ENCODE measurements around the gene PACSIN1. TPM values are rescaled to one million over a fixed set of nuclear protein-coding genes. Genes with fewer than 3 reads are reported as not detected.

Gene PACSIN1
- total and polyA plus RNA-seq, 10 of the 15 experiments (the other 5 are each of a cell fraction or from before 2014, with no cell fraction given) = 0.50 to 9.4 (median 2.8) TPM

DNA sequence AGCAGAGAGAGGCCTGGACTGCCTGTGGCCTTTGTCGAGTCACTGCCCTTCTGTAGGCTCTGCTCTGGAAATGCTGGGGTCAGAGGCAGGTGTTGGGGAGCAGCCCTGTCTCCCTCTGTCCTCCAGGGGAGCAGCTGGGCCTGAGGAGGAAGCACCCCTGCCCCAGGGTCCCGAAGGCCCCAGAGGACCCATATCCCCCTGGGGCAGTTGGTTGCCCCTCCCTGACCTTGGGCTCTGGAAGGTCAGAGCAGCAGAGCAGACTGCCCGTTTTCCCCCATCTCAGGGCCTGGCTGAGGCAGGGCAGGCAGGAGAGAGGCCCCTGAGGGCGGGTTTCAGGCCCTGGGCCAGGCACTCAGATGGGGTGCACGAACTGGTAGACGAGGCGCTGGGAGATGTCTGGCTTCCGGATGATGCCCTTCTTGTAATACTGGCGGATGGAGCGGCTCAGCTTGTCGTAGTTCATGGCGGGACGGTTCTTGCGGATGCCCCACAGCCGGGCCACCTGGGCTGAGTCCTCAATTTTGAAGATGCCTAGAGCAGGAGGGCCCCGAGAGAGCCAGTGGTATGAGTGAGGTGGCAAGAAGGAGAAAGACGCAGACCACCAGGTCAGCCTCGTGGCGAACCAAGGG is 72.2 kb downstream of the PACSIN1 start:
- Histone ChIP-seq H2AFZ (ENCODE audit: control insufficient read depth, low read depth, low read length) (no peak overlapping the region), H3K79me2 (ENCODE audit: control insufficient read depth, insufficient read depth, low read length) (no peaks in the 10 kb centered on the region), H3K27ac (ENCODE audit: control insufficient read depth, insufficient read depth) (no peak overlapping the region), H3K4me3 (no peak overlapping the region), H3K9ac (ENCODE audit: control insufficient read depth, insufficient read depth, low read length) (no peak overlapping the region), H3K4me1 (ENCODE audit: control insufficient read depth, insufficient read depth, low read length) (no peaks in the 10 kb centered on the region), H4K20me1 (ENCODE audit: control insufficient read depth, insufficient read depth) (no peaks in the 10 kb centered on the region), H3K36me3 (ENCODE audit: control insufficient read depth in 2 of 2, insufficient read depth in 2 of 2, low read length in 1 of 2) (no peaks in the 10 kb centered on the region), H3K4me2 (ENCODE audit: control insufficient read depth, insufficient read depth) (no peak overlapping the region), H3K9me3 (replicated peaks; ENCODE audit: control insufficient read depth, insufficient read depth, low read length) (no peaks in the 10 kb centered on the region), H3K27me3 (replicated peaks in 1 of 2; ENCODE audit: control insufficient read depth in 2 of 2, insufficient read depth in 2 of 2, low read length in 1 of 2) (no peaks in the 10 kb centered on the region; a peak in 1 of 4 replicates)
- intact Hi-C loops (cut with micrococcal nuclease; ENCODE audit: unreplicated experiment) = no loop called here
- DNase-seq (ENCODE audit: low read depth, low spot score) (no peak), FAIRE-seq (no peak), ATAC-seq (no peak)
- no peak for TF ChIP-seq TBL1XR1 (IDR thresholded peaks at IDR 0.05; ENCODE audit: low read depth, low read length)
- TF ChIP-seq MYC (IDR thresholded peaks at IDR 0.05; ENCODE audit: insufficient read depth, insufficient read length, insufficient replicate concordance, low read length, severe bottlenecking) = no peak
- TF ChIP-seq SRF (IDR thresholded peaks at IDR 0.05; ENCODE audit: low read depth in 2 of 2, low read length in 2 of 2) = no peak
- TF ChIP-seq RAD51 (IDR thresholded peaks at IDR 0.05) = no peak
- TF ChIP-seq, protein P1, sequence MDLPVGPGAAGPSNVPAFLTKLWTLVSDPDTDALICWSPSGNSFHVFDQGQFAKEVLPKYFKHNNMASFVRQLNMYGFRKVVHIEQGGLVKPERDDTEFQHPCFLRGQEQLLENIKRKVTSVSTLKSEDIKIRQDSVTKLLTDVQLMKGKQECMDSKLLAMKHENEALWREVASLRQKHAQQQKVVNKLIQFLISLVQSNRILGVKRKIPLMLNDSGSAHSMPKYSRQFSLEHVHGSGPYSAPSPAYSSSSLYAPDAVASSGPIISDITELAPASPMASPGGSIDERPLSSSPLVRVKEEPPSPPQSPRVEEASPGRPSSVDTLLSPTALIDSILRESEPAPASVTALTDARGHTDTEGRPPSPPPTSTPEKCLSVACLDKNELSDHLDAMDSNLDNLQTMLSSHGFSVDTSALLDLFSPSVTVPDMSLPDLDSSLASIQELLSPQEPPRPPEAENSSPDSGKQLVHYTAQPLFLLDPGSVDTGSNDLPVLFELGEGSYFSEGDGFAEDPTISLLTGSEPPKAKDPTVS (IDR thresholded peaks at IDR 0.05; ENCODE audit: low read depth, low read length) = no peak
- TF ChIP-seq, protein P2, sequence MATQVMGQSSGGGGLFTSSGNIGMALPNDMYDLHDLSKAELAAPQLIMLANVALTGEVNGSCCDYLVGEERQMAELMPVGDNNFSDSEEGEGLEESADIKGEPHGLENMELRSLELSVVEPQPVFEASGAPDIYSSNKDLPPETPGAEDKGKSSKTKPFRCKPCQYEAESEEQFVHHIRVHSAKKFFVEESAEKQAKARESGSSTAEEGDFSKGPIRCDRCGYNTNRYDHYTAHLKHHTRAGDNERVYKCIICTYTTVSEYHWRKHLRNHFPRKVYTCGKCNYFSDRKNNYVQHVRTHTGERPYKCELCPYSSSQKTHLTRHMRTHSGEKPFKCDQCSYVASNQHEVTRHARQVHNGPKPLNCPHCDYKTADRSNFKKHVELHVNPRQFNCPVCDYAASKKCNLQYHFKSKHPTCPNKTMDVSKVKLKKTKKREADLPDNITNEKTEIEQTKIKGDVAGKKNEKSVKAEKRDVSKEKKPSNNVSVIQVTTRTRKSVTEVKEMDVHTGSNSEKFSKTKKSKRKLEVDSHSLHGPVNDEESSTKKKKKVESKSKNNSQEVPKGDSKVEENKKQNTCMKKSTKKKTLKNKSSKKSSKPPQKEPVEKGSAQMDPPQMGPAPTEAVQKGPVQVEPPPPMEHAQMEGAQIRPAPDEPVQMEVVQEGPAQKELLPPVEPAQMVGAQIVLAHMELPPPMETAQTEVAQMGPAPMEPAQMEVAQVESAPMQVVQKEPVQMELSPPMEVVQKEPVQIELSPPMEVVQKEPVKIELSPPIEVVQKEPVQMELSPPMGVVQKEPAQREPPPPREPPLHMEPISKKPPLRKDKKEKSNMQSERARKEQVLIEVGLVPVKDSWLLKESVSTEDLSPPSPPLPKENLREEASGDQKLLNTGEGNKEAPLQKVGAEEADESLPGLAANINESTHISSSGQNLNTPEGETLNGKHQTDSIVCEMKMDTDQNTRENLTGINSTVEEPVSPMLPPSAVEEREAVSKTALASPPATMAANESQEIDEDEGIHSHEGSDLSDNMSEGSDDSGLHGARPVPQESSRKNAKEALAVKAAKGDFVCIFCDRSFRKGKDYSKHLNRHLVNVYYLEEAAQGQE (IDR thresholded peaks at IDR 0.05; ENCODE audit: low read depth, low read length) = no peak
- in situ Hi-C loops (cut with MboI) = no loop called here
- WGBS (ENCODE audit: insufficient coverage, insufficient replicate concordance, low lambda C conversion rate, missing lambda C conversion rate) = 58% methylated on average over 19 of the region's 19 CpGs
- CTCF ChIA-PET = no interaction called here
- SMC1A ChIA-PET (ENCODE audit: uncharacterized antibody, unreplicated experiment) = no interaction called here
- no TSS peak for BruUV-seq (replicated peaks)
- RAD21 ChIA-PET (ENCODE audit: unreplicated experiment) = no interaction called here
- POLR2A ChIA-PET = no interaction called here

Data from GM12878 (cell line).